Panc1 (cell line): ENCODE results near the gene MCU. TPM values are rescaled to one million over a fixed set of nuclear protein-coding genes. Genes with fewer than 3 reads are reported as not detected.

Experiments used
- ATAC-seq: fragments of 200-7000 bp; cut with Tn5 transposase; 2 replicates; pipeline ENCODE4 v1.9.1; 2020; ENCODE audit warnings: mild to moderate bottlenecking, moderate library complexity
- BruUV-seq: library from RNA; stranded (reverse); fragments of 400-500 nt; replicated peaks from 2 replicates; lab custom pipeline; 2021; lab: Mats Ljungman, UMichigan
- CTCF ChIA-PET: fragments of 300-600 bp; sonication (Branson Sonifier 250); formaldehyde crosslinking; loops from one replicate; lab custom pipeline; 2022; ENCODE audit warnings: antibody characterized with exemption; lab: Charles Lee
- POLR2A ChIA-PET: fragments of 300-600 bp; sonication (Branson Sonifier 250); formaldehyde crosslinking; loops from one replicate; lab custom pipeline; 2022; ENCODE audit warnings: antibody characterized with exemption; lab: Charles Lee
- DNase-seq: peaks from one replicate; pipeline ENCODE4 v3.0.0-alpha.2; 2010; ENCODE audit warnings: low read depth, low spot score
- H3K27ac ChIP-seq: 2 replicates; pipeline ENCODE4 v1.5.1; 2011; ENCODE audit warnings: mild to moderate bottlenecking, low read length, inconsistent platforms
- H3K27me3 ChIP-seq: fragments of 200-500 bp; sonication (Bioruptor generic); 2 replicates; pipeline ENCODE4 v1.6.0; 2014; ENCODE audit warnings: low read length, inconsistent platforms; ENCODE audit not compliant: control insufficient read depth, insufficient read depth
- H3K36me3 ChIP-seq: fragments of 200-500 bp; sonication (Bioruptor generic); 2 replicates; pipeline ENCODE4 v1.5.1; 2014; ENCODE audit warnings: inconsistent platforms, mild to moderate bottlenecking, low read length, moderate library complexity; ENCODE audit not compliant: control insufficient read depth, insufficient read depth
- H3K4me1 ChIP-seq: 2 replicates; pipeline ENCODE4 v1.5.1; 2011; ENCODE audit warnings: inconsistent platforms, mild to moderate bottlenecking, low read length, moderate library complexity; ENCODE audit not compliant: control insufficient read depth, insufficient read depth
- H3K4me3 ChIP-seq, 2 experiments: 2 replicates each; pipeline ENCODE4 v1.5.1; 2011 to 2012; ENCODE audit warnings: low read depth in 2 of 2, low read length in 2 of 2, mild to moderate bottlenecking in 2 of 2, inconsistent platforms in 1 of 2, moderate library complexity in 1 of 2
- H3K9me3 ChIP-seq: fragments of 200-500 bp; sonication (Bioruptor generic); 2 replicates; pipeline ENCODE4 v1.5.1; 2014; ENCODE audit warnings: low read depth, mild to moderate bottlenecking, inconsistent platforms, low read length, moderate library complexity; ENCODE audit not compliant: control insufficient read depth, insufficient read depth
- POLR2AphosphoS5 ChIP-seq: IDR thresholded peaks from 2 replicates; pipeline ENCODE4 v1.6.1; 2012; ENCODE audit warnings: mild to moderate bottlenecking, low read depth, low read length, moderate library complexity
- REST ChIP-seq, 2 experiments: IDR thresholded peaks; 2 replicates each; pipeline ENCODE4 v1.6.1; 2011 to 2012; ENCODE audit warnings: low read depth in 2 of 2, control low read depth in 1 of 2, low read length in 1 of 2, mild to moderate bottlenecking in 1 of 2, moderate library complexity in 1 of 2; ENCODE audit not compliant: insufficient read depth in 1 of 2
- SIN3A ChIP-seq: IDR thresholded peaks from 2 replicates; pipeline ENCODE4 v1.6.1; 2012; ENCODE audit warnings: low read depth, mild to moderate bottlenecking, low read length, moderate library complexity, borderline replicate concordance; ENCODE audit not compliant: insufficient read depth
- TCF7L2 ChIP-seq: IDR thresholded peaks from 2 replicates; pipeline ENCODE4 v1.6.1; 2011; ENCODE audit warnings: mild to moderate bottlenecking, low read depth, low read length, inconsistent platforms
- in situ Hi-C: cut with HindIII; loops from 2 replicates; pipeline ENCODE4 v1.10.0; 2016; ENCODE audit warnings: low sequenced_read_pairs, low pct_unique_long_range_greater_than_20kb
- intact Hi-C: fragments of 100-400 bp; cut with micrococcal nuclease; formaldehyde crosslinking; loops from one replicate; pipeline ENCODE4 v1.10.0; 2022; ENCODE audit not compliant: unreplicated experiment
- total RNA-seq: library from RNA; stranded (reverse); gene quantifications from one replicate; pipeline ENCODE4 v1.2.1, GENCODE V29; 2021; ENCODE audit not compliant: unreplicated experiment
- TF ChIP-seq, protein P1 (sequence below): fragments of 450-650 bp; IDR thresholded peaks from 2 replicates; pipeline ENCODE4 v1.5.1; 2017; ENCODE audit warnings: mild to moderate bottlenecking

The MCU gene
- total RNA-seq, 1 experiment from 2014 or later: 31.6 TPM

GRCh38 chr10:72904806-72905205 lies 212.9 kb downstream of the MCU start:
- no peaks in the 10 kb centered on the region for H3K36me3 ChIP-seq
- BruUV-seq: no TSS peak
- in situ Hi-C loops (no loop called here), intact Hi-C loops (no loop called here)
- ChIA-PET POLR2A (no interaction called here), CTCF (no interaction called here)
- no peaks in the 10 kb centered on the region for H3K4me1 ChIP-seq
- no peaks in the 10 kb centered on the region for H3K27me3 ChIP-seq
- H3K27ac ChIP-seq: no peak overlapping the region
- H3K9me3 ChIP-seq: no peaks in the 10 kb centered on the region
- no peak for TF ChIP-seq REST (IDR thresholded peaks at IDR 0.05; ENCODE audit: insufficient read depth in 1 of 2, low read depth in 2 of 2, low read length in 1 of 2)
- no peak for TF ChIP-seq SIN3A
- TF ChIP-seq TCF7L2: no peak
- TF ChIP-seq POLR2AphosphoS5: no peak
- TF ChIP-seq, protein P1, sequence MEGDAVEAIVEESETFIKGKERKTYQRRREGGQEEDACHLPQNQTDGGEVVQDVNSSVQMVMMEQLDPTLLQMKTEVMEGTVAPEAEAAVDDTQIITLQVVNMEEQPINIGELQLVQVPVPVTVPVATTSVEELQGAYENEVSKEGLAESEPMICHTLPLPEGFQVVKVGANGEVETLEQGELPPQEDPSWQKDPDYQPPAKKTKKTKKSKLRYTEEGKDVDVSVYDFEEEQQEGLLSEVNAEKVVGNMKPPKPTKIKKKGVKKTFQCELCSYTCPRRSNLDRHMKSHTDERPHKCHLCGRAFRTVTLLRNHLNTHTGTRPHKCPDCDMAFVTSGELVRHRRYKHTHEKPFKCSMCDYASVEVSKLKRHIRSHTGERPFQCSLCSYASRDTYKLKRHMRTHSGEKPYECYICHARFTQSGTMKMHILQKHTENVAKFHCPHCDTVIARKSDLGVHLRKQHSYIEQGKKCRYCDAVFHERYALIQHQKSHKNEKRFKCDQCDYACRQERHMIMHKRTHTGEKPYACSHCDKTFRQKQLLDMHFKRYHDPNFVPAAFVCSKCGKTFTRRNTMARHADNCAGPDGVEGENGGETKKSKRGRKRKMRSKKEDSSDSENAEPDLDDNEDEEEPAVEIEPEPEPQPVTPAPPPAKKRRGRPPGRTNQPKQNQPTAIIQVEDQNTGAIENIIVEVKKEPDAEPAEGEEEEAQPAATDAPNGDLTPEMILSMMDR: no peak
- DNase-seq (no peak), ATAC-seq (no peak)
- no peak overlapping the region for H3K4me3 ChIP-seq

- DNase-seq (no peak), ATAC-seq (no peak)
- TF ChIP-seq, protein P1: no peak
- TF ChIP-seq POLR2AphosphoS5 (no peak), SIN3A (no peak), REST (IDR thresholded peaks at IDR 0.05; ENCODE audit: insufficient read depth in 1 of 2, low read depth in 2 of 2, low read length in 1 of 2) (no peak)
- intact Hi-C loops (no loop called here), in situ Hi-C loops (no loop called here)
- Histone ChIP-seq H3K4me3 (no peak overlapping the region), H3K4me1 (no peaks in the 10 kb centered on the region), H3K27ac (no peak overlapping the region), H3K9me3 (no peaks in the 10 kb centered on the region), H3K27me3 (no peaks in the 10 kb centered on the region), H3K36me3 (no peaks in the 10 kb centered on the region)
- ChIA-PET POLR2A (no interaction called here), CTCF (no interaction called here)
- BruUV-seq: no TSS peak
Observed at GRCh38 chr10:72906446-72906845, 214.5 kb downstream of the MCU start.
